Skeletal muscle tissue (tissue), 4 donors: ENCODE results near the gene ARSA. TPM values are rescaled to one million over a fixed set of nuclear protein-coding genes. Genes with fewer than 3 reads are reported as not detected.

Experiments used
- H3K27ac ChIP-seq: one replicate; pipeline ENCODE4 v1.7.0; 2013; ENCODE audit warnings: mild to moderate bottlenecking, low read depth, low read length, inconsistent platforms
- H3K27me3 ChIP-seq, 3 donors: one replicate each; pipeline ENCODE4 v1.7.0; 2013; ENCODE audit warnings: low read length in 3 of 3; ENCODE audit not compliant: control insufficient read depth in 3 of 3, insufficient read depth in 3 of 3
- H3K36me3 ChIP-seq, 3 donors: one replicate each; pipeline ENCODE4 v1.7.0; 2013; ENCODE audit warnings: low read length in 3 of 3; ENCODE audit not compliant: control insufficient read depth in 3 of 3, insufficient read depth in 3 of 3
- H3K4me1 ChIP-seq, 3 donors: one replicate each; pipeline ENCODE4 v1.7.0; 2013; ENCODE audit warnings: low read length in 3 of 3, mild to moderate bottlenecking in 3 of 3; ENCODE audit not compliant: control insufficient read depth in 3 of 3, insufficient read depth in 3 of 3
- H3K4me3 ChIP-seq, 3 donors: one replicate each; pipeline ENCODE4 v1.7.0; 2013; ENCODE audit warnings: low read length in 3 of 3
- H3K9ac ChIP-seq, 3 donors: one replicate each; pipeline ENCODE4 v1.7.0; 2013; ENCODE audit warnings: low read length in 3 of 3, mild to moderate bottlenecking in 3 of 3, moderate library complexity in 2 of 3, low read depth in 1 of 3
- H3K9me3 ChIP-seq, 3 donors: one replicate each; pipeline ENCODE4 v1.7.0; 2013; ENCODE audit warnings: low read length in 3 of 3; ENCODE audit not compliant: control insufficient read depth in 3 of 3
- total RNA-seq: library from RNA; depleted of rRNA; stranded (reverse); fragments of >200 nt; gene quantifications from one replicate; pipeline ENCODE4 v1.2.3, GENCODE V29; 2014
- donor health status: Osteomylitis.

Gene ARSA
- total RNA-seq, 1 donor from 2014 or later = 5.2 TPM

GRCh38 chr22:50605613-50606074 lies 22.3 kb downstream of the ARSA start:
- Histone ChIP-seq H3K27me3 (peaks cover 33 to 63% (median 61%) of the 10 kb centered on the region in 3 donors), H3K9me3 (no peaks in the 10 kb centered on the region), H3K4me1 (no peaks in the 10 kb centered on the region), H3K9ac (no peak overlapping the region), H3K4me3 (no peak overlapping the region), H3K36me3 (no peaks in the 10 kb centered on the region), H3K27ac (no peak overlapping the region)

- Histone ChIP-seq H3K9ac (no peak overlapping the region), H3K36me3 (no peaks in the 10 kb centered on the region), H3K9me3 (no peaks in the 10 kb centered on the region), H3K4me3 (no peak overlapping the region), H3K27me3 (peaks cover 34 to 64% (median 57%) of the 10 kb centered on the region in 3 donors), H3K27ac (no peak overlapping the region), H3K4me1 (no peaks in the 10 kb centered on the region)
These were observed 22.8 kb downstream of the ARSA start for GRCh38 chr22:50605002-50605612.

GRCh38 chr22:50604256-50605001 lies 23.5 kb downstream of the ARSA start:
- H3K27ac ChIP-seq = no peak overlapping the region
- no peaks in the 10 kb centered on the region for H3K9me3 ChIP-seq
- peaks cover 39 to 66% (median 64%) of the 10 kb centered on the region in 3 donors for H3K27me3 ChIP-seq
- peaks cover 0 to 2% (median 0%) of the 10 kb centered on the region in 3 donors for H3K4me1 ChIP-seq
- H3K36me3 ChIP-seq = no peaks in the 10 kb centered on the region
- H3K4me3 ChIP-seq = no peak overlapping the region
- H3K9ac ChIP-seq = no peak overlapping the region

GRCh38 chr22:50603511-50604255 lies 24.3 kb downstream of the ARSA start:
- H3K4me1 ChIP-seq = peaks cover 0 to 2% (median 0%) of the 10 kb centered on the region in 3 donors
- no peak overlapping the region for H3K27ac ChIP-seq
- no peak overlapping the region for H3K9ac ChIP-seq
- no peak overlapping the region for H3K4me3 ChIP-seq
- no peaks in the 10 kb centered on the region for H3K9me3 ChIP-seq
- H3K27me3 ChIP-seq = peaks cover 39 to 68% (median 68%) of the 10 kb centered on the region in 3 donors
- no peaks in the 10 kb centered on the region for H3K36me3 ChIP-seq

GRCh38 chr22:50602338-50602700 lies 25.6 kb downstream of the ARSA start:
- Histone ChIP-seq H3K4me3 (no peak overlapping the region), H3K36me3 (no peaks in the 10 kb centered on the region), H3K27ac (no peak overlapping the region), H3K4me1 (peaks cover 0 to 2% (median 0%) of the 10 kb centered on the region in 3 donors), H3K9me3 (no peaks in the 10 kb centered on the region), H3K27me3 (peaks cover 38 to 66% (median 60%) of the 10 kb centered on the region in 3 donors), H3K9ac (no peak overlapping the region)

- Histone ChIP-seq H3K27me3 (peaks cover 35 to 61% (median 59%) of the 10 kb centered on the region in 3 donors), H3K4me1 (peaks cover 0 to 2% (median 0%) of the 10 kb centered on the region in 3 donors), H3K9me3 (no peaks in the 10 kb centered on the region), H3K27ac (no peak overlapping the region), H3K36me3 (no peaks in the 10 kb centered on the region), H3K4me3 (no peak overlapping the region), H3K9ac (no peak overlapping the region)
These were observed 26.1 kb downstream of the ARSA start for GRCh38 chr22:50601669-50602337.

GRCh38 chr22:50600967-50601668 lies 26.8 kb downstream of the ARSA start:
- H3K27ac ChIP-seq = no peak overlapping the region
- no peaks in the 10 kb centered on the region for H3K9me3 ChIP-seq
- peaks cover 0 to 2% (median 0%) of the 10 kb centered on the region in 3 donors for H3K4me1 ChIP-seq
- H3K4me3 ChIP-seq = no peak overlapping the region
- H3K27me3 ChIP-seq = peaks cover 35 to 61% (median 55%) of the 10 kb centered on the region in 3 donors
- no peaks in the 10 kb centered on the region for H3K36me3 ChIP-seq
- H3K9ac ChIP-seq = no peak overlapping the region

- H3K36me3 ChIP-seq = no peaks in the 10 kb centered on the region
- peaks cover 0 to 2% (median 0%) of the 10 kb centered on the region in 3 donors for H3K4me1 ChIP-seq
- H3K27ac ChIP-seq = no peak within 1 kb of the TSS
- no peaks in the 10 kb centered on the region for H3K9me3 ChIP-seq
- no peak within 1 kb of the TSS for H3K4me3 ChIP-seq
- no peak within 1 kb of the TSS for H3K9ac ChIP-seq
- H3K27me3 ChIP-seq = peaks cover 35 to 58% (median 49%) of the 10 kb centered on the region in 3 donors
These were observed 27.4 kb downstream of the ARSA start, which contains the start of gene MAPK8IP2 for GRCh38 chr22:50600538-50600937. TSS of gene MAPK8IP2 (plus strand) at chr22:50600793. CDS start at chr22:50600819, 26 bp downstream.

GRCh38 chr22:50599816-50600455 lies 28.0 kb downstream of the ARSA start:
- Histone ChIP-seq H3K36me3 (no peaks in the 10 kb centered on the region), H3K27me3 (peaks cover 33 to 52% (median 44%) of the 10 kb centered on the region in 3 donors), H3K9me3 (no peaks in the 10 kb centered on the region)

More at GRCh38 chr22:50599816-50600455, 28.0 kb downstream of the ARSA start:
- Histone ChIP-seq H3K4me1 (peaks cover 0 to 2% (median 0%) of the 10 kb centered on the region in 3 donors), H3K27ac (no peak overlapping the region), H3K9ac (no peak overlapping the region), H3K4me3 (no peak overlapping the region)
